Urinary bladder (tissue), 4 donors: ENCODE results near the gene TIPRL. TPM values are rescaled to one million over a fixed set of nuclear protein-coding genes. Genes with fewer than 3 reads are reported as not detected.
"Not testable (repeated sequence)": the region's sequence is repeated elsewhere in the genome, so short reads cannot be mapped to it uniquely, and the experiment has no call there.

Experiments
- DNase-seq: peaks from one replicate; pipeline ENCODE4 v3.0.0-alpha.2; 2015; ENCODE audit errors: extremely low spot score
- H3K27ac ChIP-seq: one replicate; pipeline ENCODE4 v1.5.1; 2013; ENCODE audit warnings: low read depth, mild to moderate bottlenecking, moderate library complexity
- H3K36me3 ChIP-seq: one replicate; pipeline ENCODE4 v1.6.1; 2013; ENCODE audit warnings: mild to moderate bottlenecking, moderate library complexity; ENCODE audit not compliant: insufficient read depth
- H3K4me1 ChIP-seq: one replicate; pipeline ENCODE4 v1.6.1; 2013; ENCODE audit warnings: mild to moderate bottlenecking, moderate library complexity; ENCODE audit not compliant: insufficient read depth
- H3K4me3 ChIP-seq: one replicate; pipeline ENCODE4 v1.5.1; 2013; ENCODE audit warnings: low read depth, low read length
- WGBS: extraction: QIAGEN DNeasy Blood & Tissue Kit; methylation state at CpG from one replicate; pipeline ENCODE4 v1.1.7; 2013; 5-methylcytosine and 5-hydroxymethylcytosine counted together
- polyA plus RNA-seq: library from polyadenylated mRNA; stranded (reverse); fragments of 200-250 nt; gene quantifications from one replicate; pipeline ENCODE4 v1.2.3, GENCODE V29; 2013
- total RNA-seq: library from RNA; depleted of rRNA; stranded (reverse); fragments of >200 nt; gene quantifications from one replicate; pipeline ENCODE4 v1.2.3, GENCODE V29; 2014
- donor health status: healthy with polysubstance abuse.
- donor health status: healthy.

Gene TIPRL
- total and polyA plus RNA-seq, 2 donors, result 24.6 to 58.9 TPM

GRCh38 chr1:168170564-168171508 lies 7.9 kb upstream of the TIPRL start:
- Histone ChIP-seq H3K4me1 (no peaks in the 10 kb centered on the region), H3K27ac (no peak overlapping the region), H3K4me3 (no peak overlapping the region), H3K36me3 (no peaks in the 10 kb centered on the region)
- WGBS, result 88% methylated on average over 7 of the region's 7 CpGs
- no peak for DNase-seq

DNA sequence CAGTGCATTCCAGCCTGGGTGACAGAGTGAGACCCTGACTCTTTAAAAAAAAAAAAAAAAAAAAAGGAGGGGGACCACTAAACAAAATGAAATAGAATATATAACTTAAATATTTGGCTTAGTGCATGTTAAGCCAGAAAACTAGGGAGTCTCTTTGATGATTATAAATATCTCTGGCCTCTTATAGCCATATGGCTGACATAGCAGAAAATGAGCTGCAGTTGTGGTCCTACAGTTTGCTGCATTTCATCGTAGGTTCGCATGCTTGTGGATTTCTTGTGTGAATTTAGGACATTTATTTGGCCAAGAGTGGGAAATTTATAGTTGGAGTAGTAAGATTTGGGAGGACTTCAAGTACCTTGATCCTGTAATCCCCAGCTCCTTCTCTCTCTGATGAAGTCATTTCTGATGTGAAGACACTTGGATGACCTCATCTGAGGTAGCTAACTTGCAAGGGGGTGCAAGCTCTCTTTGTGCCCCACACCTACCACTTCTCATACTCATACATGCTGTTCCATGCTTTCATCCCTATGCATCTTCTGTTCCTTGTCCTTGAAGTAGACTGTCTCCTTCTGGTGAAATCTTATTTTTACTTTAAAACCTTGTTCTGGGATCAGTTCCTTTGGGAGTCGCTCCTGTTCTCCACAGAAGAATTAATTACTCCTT lies 6.4 kb upstream of the TIPRL start:
- H3K4me1 ChIP-seq, result no peaks in the 10 kb centered on the region
- no peak for DNase-seq
- H3K27ac ChIP-seq, result no peak overlapping the region
- no peaks in the 10 kb centered on the region for H3K36me3 ChIP-seq
- 74% methylated on average over 3 of the region's 3 CpGs for WGBS
- no peak overlapping the region for H3K4me3 ChIP-seq

- no peak for DNase-seq
- H3K4me1 ChIP-seq, result no peaks in the 10 kb centered on the region
- H3K27ac ChIP-seq, result peak overlapping the region; percentile 60
- 72% methylated on average over 5 of the region's 5 CpGs for WGBS
- H3K36me3 ChIP-seq, result no peaks in the 10 kb centered on the region
- no peak overlapping the region for H3K4me3 ChIP-seq
These were observed 530 bp upstream of the TIPRL start for GRCh38 chr1:168178227-168178637.

DNA sequence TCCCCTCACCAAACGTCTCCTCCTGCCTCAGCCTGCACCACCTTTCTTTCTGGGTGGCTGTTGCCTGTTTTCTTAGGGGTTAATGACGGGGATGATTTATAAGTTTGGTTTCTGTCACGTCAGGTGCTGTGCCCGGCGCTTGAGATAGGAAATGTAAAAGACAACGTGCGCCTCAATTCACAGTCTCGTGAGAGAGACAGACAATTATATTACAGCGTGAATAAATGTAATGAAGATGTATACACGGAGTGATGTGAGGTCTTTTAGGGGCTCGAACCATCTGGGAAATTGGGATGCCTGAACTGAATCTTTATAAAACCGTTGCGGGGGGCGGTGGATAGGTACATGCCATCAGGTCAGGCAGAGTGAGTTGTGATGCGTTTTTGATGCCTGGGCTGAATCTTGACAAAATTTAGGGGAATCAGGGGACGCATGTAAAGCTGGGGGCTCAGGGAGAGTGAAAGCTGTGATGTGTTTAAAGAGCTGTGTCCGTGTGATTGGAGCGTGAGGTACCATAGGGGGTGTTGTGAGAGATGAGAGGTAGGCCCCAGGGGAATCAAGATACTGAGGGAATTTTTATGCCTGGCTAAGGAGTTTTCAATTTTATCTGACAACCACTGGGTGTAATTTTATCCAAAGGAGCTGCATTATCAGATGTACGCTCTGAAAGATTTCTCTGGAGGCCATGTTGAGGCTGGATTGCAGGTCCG lies 831 bp downstream of the TIPRL start:
- Histone ChIP-seq H3K27ac (peak overlapping the region; percentile 77), H3K4me1 (no peaks in the 10 kb centered on the region), H3K4me3 (peak overlapping the region; percentile 84), H3K36me3 (no peaks in the 10 kb centered on the region)
- no peak for DNase-seq
- WGBS, result 3% methylated on average over 20 of the region's 20 CpGs

- Histone ChIP-seq H3K4me3 (peak overlapping the region; percentile 84), H3K4me1 (no peaks in the 10 kb centered on the region), H3K27ac (no peak overlapping the region), H3K36me3 (no peaks in the 10 kb centered on the region)
- WGBS, result 24% methylated on average over 2 of the region's 2 CpGs
- DNase-seq, result no peak
These were observed 1.4 kb downstream of the TIPRL start for GRCh38 chr1:168180148-168180524.

- H3K36me3 ChIP-seq, H3K4me3 ChIP-seq, H3K27ac ChIP-seq, H3K4me1 ChIP-seq, DNase-seq: not testable (repeated sequence)
- 97% methylated on average over 15 of the region's 15 CpGs for WGBS
These were observed 2.4 kb downstream of the TIPRL start for GRCh38 chr1:168181063-168181720.

- Histone ChIP-seq H3K27ac (no peak overlapping the region), H3K36me3 (peaks cover 4% of the 10 kb centered on the region), H3K4me1 (no peaks in the 10 kb centered on the region), H3K4me3 (no peak overlapping the region)
- DNase-seq, result no peak
These were observed 8.4 kb downstream of the TIPRL start for GRCh38 chr1:168187177-168187576.

- Histone ChIP-seq H3K4me1 (no peaks in the 10 kb centered on the region), H3K4me3 (no peak overlapping the region), H3K27ac (no peak overlapping the region), H3K36me3 (peaks cover 4% of the 10 kb centered on the region)
- 75% methylated on average over 2 of the region's 2 CpGs for WGBS
- no peak for DNase-seq
These were observed 11.6 kb downstream of the TIPRL start for GRCh38 chr1:168190403-168190802.

DNA sequence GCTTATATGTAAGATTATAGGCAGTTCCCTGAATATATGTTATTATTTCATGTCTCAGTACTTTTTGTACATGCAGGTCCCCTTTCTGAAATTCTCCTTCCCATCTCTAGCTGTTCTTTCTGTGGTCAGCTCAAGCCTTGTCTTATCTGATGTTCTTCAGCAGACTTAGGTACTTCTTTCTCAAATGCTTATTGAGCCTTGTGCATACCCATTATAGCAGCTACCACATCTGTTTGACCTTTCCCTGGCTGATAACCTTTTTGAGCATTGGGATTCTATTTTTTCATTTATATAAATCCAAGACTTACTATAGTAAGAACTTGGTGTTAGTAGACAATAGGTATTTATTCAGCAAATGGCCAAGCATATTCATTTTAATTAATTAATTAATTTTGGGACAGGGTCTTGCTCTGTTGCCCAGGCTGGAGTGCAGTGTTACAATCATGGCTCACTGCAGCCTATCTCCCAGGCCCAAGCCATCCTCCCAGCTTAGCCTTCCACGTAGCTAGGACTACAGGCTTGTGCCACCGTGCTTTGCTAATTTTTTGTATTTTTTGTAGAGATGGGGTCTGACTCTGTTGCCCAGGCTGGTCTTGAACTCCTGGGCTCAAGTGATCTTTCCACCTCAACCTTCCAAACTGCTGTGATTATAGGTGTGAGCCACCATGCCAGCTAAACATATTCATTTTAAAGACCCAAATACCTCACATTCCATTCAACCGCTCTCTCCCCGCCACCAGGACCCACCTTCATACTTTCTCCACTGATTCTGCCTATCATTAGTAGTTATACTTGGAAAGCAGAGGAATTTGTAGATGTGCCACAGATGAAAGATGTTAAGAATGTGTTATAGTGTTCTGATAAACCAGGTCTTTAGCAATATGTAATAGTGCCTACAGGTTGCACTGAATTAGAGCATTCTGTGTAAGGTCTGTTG lies 16.7 kb downstream of the TIPRL start:
- Histone ChIP-seq H3K4me3 (no peak overlapping the region), H3K36me3 (peaks cover 4% of the 10 kb centered on the region), H3K4me1 (no peaks in the 10 kb centered on the region), H3K27ac (no peak overlapping the region)
- no peak for DNase-seq
- WGBS, result 96% methylated on average over 4 of the region's 4 CpGs

- 60% methylated on average over 3 of the region's 3 CpGs for WGBS
- Histone ChIP-seq H3K27ac (no peak overlapping the region), H3K4me1 (no peaks in the 10 kb centered on the region), H3K4me3 (no peak overlapping the region), H3K36me3 (peaks cover 2% of the 10 kb centered on the region)
- DNase-seq, result no peak
These were observed 20.3 kb downstream of the TIPRL start for GRCh38 chr1:168199056-168199455.

DNA sequence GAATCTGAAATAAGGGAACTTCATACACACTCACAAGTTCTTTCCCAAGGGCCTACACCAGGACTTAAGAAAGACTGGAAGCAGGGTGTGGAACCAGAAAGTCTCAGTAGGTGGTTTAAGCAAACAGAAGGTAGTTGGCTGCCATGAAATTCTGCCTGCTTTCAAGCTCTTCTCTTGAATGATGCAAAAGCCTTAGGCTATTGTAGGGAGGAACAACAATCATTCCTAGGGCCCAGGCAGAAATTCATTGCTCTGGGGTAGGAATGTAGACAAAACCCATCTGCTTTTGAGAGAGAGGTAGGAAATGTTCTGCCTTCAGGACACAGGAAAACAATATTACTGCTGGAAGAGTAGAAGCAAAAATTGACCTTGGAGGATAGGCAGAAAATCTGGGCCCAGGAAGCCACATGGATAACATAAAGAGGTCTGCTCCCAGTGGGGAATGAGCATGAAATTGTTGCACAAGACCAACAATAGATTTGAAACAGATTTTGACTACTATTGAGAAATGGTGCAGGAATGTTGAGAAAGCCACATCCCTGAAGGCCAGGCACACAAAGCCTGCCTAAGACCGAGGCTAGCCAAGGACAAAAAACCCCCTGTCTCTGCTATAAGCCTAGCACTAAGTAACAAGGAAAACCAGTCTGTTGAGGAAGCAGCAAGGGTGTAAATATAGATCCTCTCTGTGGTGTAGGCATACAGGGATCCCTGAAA lies 24.3 kb downstream of the TIPRL start:
- WGBS, result 89% methylated on average over 1 of the region's 1 CpG
- no peak overlapping the region for H3K4me3 ChIP-seq
- no peak overlapping the region for H3K27ac ChIP-seq
- no peak for DNase-seq
- H3K36me3 ChIP-seq, result peaks cover 2% of the 10 kb centered on the region
- H3K4me1 ChIP-seq, result no peaks in the 10 kb centered on the region

GRCh38 chr1:168206111-168206510 lies 27.3 kb downstream of the TIPRL start:
- Histone ChIP-seq H3K27ac (no peak overlapping the region), H3K4me3 (no peak overlapping the region), H3K4me1 (no peaks in the 10 kb centered on the region), H3K36me3 (no peaks in the 10 kb centered on the region)
- no peak for DNase-seq
